Upper lobe of left lung (tissue), 4 donors: ENCODE data around the gene GSTA5.

ENCODE experiments used
- POLR2A ChIP-seq, 4 donors: fragments of 450-650 bp; IDR thresholded peaks; one replicate each; pipeline ENCODE4 v1.5.1; 2016 to 2017; ENCODE audit warnings: antibody characterized with exemption in 4 of 4, mild to moderate bottlenecking in 2 of 4
- TF ChIP-seq, protein P1 (sequence below), 6 experiments: fragments of 450-650 bp in 4 of 6; fragments of 200-600 bp in 2 of 6; sonication (generic) in 2 of 6; IDR thresholded peaks; one replicate each; pipeline ENCODE4 v1.5.1; 2016 to 2019; ENCODE audit warnings: antibody characterized with exemption in 6 of 6

DNA sequence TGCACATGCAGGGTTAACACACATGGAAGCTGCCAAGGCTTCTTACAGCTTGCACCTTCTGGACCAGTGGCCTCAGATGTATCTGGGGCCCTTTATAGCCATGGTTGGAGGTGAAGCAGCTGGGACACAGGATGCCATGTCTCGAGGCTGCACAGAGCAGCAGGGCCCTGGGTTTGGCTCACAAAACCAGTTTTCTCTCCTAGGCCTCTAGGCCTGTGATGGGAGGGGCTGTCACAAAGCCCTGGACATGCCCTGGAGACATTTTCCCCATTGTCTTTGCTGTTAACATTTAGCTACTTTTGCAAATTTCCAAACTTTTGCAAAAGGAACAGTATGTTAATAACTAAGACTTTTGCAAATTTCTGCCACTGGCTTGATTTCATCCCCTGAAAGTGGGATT, 18.8 kb downstream of the GSTA5 start:
- TF ChIP-seq, protein P1, sequence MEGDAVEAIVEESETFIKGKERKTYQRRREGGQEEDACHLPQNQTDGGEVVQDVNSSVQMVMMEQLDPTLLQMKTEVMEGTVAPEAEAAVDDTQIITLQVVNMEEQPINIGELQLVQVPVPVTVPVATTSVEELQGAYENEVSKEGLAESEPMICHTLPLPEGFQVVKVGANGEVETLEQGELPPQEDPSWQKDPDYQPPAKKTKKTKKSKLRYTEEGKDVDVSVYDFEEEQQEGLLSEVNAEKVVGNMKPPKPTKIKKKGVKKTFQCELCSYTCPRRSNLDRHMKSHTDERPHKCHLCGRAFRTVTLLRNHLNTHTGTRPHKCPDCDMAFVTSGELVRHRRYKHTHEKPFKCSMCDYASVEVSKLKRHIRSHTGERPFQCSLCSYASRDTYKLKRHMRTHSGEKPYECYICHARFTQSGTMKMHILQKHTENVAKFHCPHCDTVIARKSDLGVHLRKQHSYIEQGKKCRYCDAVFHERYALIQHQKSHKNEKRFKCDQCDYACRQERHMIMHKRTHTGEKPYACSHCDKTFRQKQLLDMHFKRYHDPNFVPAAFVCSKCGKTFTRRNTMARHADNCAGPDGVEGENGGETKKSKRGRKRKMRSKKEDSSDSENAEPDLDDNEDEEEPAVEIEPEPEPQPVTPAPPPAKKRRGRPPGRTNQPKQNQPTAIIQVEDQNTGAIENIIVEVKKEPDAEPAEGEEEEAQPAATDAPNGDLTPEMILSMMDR (IDR thresholded peaks at IDR 0.05), result no peak
- TF ChIP-seq POLR2A (IDR thresholded peaks at IDR 0.05), result no peak
